Measurements from ENCODE around the gene UHRF2. TPM values are rescaled to one million over a fixed set of nuclear protein-coding genes. Genes with fewer than 3 reads are reported as not detected.
"Not testable (repeated sequence)": the region's sequence is repeated elsewhere in the genome, so short reads cannot be mapped to it uniquely, and the experiment has no call there.

UHRF2 gene
- total RNA-seq, 1 donor = 192 TPM

DNA sequence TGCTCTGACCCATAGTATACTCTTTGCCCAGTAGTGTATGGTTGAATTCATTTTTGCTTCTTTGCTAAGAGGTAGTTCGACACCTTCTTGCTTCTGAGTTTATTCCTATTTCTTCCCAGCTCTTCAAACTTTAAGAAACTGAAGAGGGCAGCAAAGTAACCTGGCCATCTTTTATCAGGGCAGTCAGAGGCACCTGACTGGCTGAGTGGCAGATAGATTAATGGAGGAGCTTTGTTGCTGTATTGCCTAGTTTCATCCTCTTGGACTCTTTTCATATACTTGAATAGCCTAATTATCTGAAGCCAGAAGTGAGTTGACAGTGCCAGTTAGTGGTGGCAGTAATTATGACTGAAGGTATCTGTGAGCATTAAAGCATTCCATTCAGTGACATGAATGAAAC lies 82.5 kb downstream of the UHRF2 start:
- no peak overlapping the region for H3K4me3 ChIP-seq (ENCODE audit: low read length)
- H3K27me3 ChIP-seq (ENCODE audit: insufficient read depth, low read length) = no peaks in the 10 kb centered on the region
- H3K9me3 ChIP-seq (ENCODE audit: low read depth, low read length) = no peaks in the 10 kb centered on the region
- H3K4me1 ChIP-seq (ENCODE audit: insufficient read depth, low read length) = no peaks in the 10 kb centered on the region

DNA sequence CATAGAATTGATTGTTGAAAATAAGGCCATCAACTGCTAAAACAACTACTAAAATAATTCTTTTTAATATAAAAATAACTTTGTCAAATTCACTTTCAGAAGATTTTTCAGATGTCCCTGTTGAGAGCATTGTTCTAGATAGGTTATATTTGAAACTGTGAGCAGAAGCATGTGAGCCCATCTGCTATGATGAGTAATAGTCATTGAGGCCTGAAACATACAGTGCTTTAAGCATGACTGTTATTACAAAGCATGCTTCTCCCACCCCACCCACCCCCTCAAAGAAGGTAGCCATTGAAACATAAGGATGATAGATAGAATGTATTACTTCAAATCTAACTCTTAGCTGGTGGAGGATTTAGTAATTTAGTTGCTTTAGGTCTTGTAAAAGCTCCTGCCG lies 86.0 kb downstream of the UHRF2 start:
- no peak overlapping the region for H3K4me3 ChIP-seq (ENCODE audit: low read length)

DNA sequence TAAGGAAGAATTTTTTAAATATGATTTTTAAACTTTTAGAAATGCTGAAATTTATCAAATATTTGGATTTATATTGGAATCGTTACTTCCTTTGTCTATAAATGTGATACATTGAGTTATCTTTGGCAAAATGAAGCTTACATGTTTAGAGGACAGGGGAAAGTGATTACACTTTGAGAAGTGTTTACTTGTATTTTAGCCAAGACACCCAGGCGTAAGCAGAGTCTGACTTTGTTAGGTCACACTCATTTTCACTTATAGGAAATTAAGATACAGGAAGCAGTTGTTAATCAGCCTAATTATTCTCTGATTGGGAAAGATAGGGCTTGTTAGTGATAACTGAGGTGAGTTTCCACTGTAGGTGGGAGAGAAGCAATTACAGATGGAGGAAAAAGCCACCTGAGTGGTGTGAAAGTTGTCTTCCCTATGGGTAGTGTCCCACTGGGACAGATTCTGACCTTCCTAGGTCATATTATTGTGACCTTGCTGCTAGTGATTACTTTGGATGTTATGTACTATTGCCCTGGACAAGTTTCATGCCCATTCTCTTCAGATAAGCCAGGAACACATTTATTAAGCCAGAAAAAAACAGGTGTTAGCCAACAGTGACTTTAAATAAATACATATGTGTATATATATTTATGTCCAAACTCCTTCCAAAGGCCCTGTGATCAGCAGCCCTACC lies 88.7 kb downstream of the UHRF2 start:
- no peaks in the 10 kb centered on the region for H3K27me3 ChIP-seq (ENCODE audit: insufficient read depth, low read length)
- H3K9me3 ChIP-seq (ENCODE audit: low read depth, low read length) = no peaks in the 10 kb centered on the region
- H3K4me3 ChIP-seq (ENCODE audit: low read length) = no peak overlapping the region
- no peaks in the 10 kb centered on the region for H3K4me1 ChIP-seq (ENCODE audit: insufficient read depth, low read length)

More for the DNA sequence above, 86.0 kb downstream of the UHRF2 start:
- no peaks in the 10 kb centered on the region for H3K4me1 ChIP-seq (ENCODE audit: insufficient read depth, low read length)
- no peaks in the 10 kb centered on the region for H3K27me3 ChIP-seq (ENCODE audit: insufficient read depth, low read length)
- H3K9me3 ChIP-seq (ENCODE audit: low read depth, low read length) = no peaks in the 10 kb centered on the region

DNA sequence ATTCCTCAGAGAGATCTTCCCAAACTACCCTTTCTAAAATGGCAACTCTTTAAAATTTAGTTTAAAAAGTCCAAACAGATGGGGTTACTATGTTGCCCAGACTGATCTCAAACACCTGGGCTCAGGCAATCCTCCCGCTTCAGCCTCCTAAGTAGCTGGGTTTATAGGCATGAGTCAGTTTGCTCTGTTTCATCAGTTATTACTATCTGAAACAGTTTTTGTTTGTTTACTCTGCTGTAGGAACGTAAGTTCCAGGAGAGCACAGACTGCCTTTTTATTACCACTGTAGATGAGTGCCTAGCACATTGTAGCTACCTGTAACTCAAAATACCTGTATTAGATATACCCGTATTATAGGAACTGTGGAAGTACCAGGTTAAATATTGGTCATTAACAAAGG lies 89.4 kb downstream of the UHRF2 start:
- Histone ChIP-seq H3K4me3 (ENCODE audit: low read length) (no peak overlapping the region), H3K27me3 (ENCODE audit: insufficient read depth, low read length) (no peaks in the 10 kb centered on the region), H3K9me3 (ENCODE audit: low read depth, low read length) (no peaks in the 10 kb centered on the region), H3K4me1 (ENCODE audit: insufficient read depth, low read length) (no peaks in the 10 kb centered on the region)

DNA sequence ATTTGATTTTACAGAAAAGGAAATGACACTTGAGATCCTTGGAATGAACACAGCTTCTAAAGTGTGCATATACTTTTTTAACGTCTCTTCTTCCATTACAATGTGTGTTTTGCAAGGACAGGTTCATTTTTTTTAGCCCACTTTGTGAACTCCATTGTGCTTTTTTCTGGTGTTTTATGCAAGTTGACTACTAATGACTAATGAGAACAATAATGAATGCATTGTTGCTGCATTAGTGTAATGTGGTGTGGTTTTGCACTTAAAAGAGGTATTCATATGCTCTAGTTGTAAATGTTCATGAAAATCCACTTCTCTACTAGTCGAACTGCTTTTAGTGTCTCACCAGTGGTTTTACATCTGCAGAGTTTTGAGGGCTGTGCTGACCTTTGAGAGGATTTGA lies 93.6 kb downstream of the UHRF2 start:
- H3K4me3 ChIP-seq (ENCODE audit: low read length) = no peak overlapping the region
- H3K27me3 ChIP-seq (ENCODE audit: insufficient read depth, low read length) = no peaks in the 10 kb centered on the region
- no peaks in the 10 kb centered on the region for H3K4me1 ChIP-seq (ENCODE audit: insufficient read depth, low read length)
- no peaks in the 10 kb centered on the region for H3K9me3 ChIP-seq (ENCODE audit: low read depth, low read length)

DNA sequence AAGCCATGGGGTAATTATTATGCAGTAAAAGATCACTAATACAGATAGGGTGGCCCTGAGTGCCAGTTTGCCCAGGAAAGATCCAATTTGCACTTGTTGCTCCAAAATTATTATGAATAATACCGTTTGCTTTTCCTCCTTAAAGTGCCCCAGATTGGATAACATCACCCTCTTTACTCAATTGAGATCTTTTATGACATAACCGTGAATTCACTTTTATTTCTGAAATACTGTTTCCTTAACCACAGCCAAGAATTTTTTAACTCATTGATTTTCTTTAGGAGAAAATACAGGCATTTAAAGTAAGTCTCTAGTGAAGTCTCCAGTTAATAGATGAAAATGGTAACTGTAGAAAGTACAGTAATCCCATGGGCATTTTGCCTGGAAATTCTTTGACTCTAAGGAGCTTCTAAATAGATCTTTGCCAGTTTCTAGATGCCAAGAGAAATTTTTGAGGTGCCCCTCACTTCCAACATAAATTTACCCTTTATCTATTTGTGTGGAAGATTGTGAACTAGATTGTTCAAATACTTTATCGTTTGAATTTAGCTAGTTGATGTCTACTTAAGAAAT lies 99.2 kb downstream of the UHRF2 start:
- Histone ChIP-seq H3K27me3 (ENCODE audit: insufficient read depth, low read length) (no peaks in the 10 kb centered on the region), H3K4me3 (ENCODE audit: low read length) (no peak overlapping the region), H3K4me1 (ENCODE audit: insufficient read depth, low read length) (no peaks in the 10 kb centered on the region), H3K9me3 (ENCODE audit: low read depth, low read length) (no peaks in the 10 kb centered on the region)

DNA sequence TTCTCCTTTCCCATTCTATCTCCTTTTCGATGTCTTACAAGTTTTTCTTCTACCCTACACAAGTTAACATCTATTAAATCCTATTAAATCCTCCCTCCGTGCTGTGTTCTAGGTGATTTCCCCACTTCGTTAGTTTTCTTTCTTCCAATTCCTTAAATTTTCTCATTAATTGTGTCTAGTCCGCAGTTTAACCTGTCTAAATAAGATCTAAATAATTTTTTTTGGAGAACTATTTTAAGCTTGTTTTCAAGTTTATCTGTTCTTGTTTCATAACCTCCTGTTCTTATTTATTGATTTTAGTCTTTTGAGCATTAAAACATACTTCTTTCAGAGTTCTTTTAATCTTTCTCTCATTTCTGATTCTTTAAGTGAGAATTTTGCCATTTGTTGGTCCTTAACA lies 109.3 kb downstream of the UHRF2 start:
- Histone ChIP-seq H3K4me3 (ENCODE audit: low read length) (no peak overlapping the region), H3K4me1 (ENCODE audit: insufficient read depth, low read length) (no peaks in the 10 kb centered on the region), H3K9me3 (ENCODE audit: low read depth, low read length) (peaks cover 8% of the 10 kb centered on the region), H3K27me3 (ENCODE audit: insufficient read depth, low read length) (no peaks in the 10 kb centered on the region)

DNA sequence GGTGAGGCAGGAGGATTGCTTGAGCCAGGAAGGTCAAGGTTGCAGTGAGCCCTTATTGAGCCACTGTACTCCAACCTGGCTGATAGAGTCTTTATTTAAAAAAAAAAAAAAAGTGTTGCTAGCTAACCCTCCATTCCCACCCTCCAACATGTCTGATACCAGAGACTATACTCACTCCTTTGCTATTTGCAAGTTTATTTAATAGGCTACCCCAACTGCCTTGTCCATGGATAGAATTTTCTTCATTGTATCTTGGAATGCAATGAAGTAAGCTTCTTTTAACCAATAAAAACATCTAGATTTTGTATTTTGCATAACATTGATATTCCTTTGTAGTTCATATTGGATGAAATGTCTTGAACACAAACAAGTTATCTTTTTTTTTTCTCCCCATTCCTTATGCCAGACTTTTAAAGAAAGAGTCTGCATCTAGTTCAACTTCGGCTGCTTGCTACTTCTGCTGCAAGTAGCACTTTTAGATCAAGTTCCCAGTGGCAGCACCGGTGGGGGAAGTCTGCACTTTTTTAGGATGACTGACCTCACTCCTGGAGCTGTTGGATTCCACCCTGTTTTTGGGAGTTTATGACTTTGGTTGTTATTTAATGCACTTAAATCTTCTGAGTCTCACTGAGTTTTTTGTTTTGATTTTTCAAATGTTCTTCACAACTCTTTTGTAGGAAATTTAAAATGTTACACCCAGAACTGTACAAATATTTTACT lies 112.5 kb downstream of the UHRF2 start:
- H3K9me3 ChIP-seq (ENCODE audit: low read depth, low read length) = peaks cover 8% of the 10 kb centered on the region
- H3K27me3 ChIP-seq (ENCODE audit: insufficient read depth, low read length) = no peaks in the 10 kb centered on the region
- H3K4me3 ChIP-seq (ENCODE audit: low read length) = no peak overlapping the region
- H3K4me1 ChIP-seq (ENCODE audit: insufficient read depth, low read length) = no peaks in the 10 kb centered on the region

DNA sequence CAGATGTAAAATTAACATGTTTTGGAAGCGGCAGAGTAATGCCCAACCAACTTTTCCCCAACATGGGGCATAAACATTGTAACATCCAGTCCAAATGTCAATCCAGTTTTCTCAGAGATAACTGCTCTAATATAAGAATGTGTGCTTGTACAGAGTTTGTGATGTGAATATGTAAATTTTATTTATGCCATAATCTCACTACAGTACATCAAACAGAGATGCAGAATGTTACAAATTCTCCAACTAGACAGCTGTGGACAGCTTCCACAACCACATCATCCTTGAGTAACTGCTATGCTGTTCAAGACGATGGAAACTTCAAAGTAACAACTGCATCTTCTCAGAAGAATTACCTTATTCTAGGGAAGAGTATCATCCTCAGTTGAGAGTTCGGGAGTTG lies 122.6 kb downstream of the UHRF2 start:
- H3K4me1 ChIP-seq (ENCODE audit: insufficient read depth, low read length) = no peaks in the 10 kb centered on the region
- no peak overlapping the region for H3K4me3 ChIP-seq (ENCODE audit: low read length)
- no peaks in the 10 kb centered on the region for H3K27me3 ChIP-seq (ENCODE audit: insufficient read depth, low read length)
- H3K9me3 ChIP-seq (ENCODE audit: low read depth, low read length) = no peaks in the 10 kb centered on the region

DNA sequence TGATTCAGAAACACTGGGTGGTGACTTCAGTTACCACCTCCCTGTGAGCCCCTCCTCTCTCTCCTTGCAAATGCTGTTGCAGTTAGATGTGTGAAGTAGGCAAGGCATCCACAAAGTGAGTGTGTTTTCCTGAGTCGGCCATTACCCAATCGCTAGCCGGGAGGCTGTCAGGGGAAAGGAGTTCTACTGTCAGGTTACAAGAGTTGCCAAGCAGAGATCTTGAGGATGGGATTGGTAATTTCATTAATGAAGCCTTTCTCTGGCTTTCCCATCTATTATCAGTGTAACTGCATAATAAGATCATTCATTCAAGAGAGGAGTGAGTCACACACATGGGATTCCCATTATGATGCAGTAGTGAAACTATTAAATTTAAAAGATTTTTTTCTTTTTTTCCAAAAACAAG lies 125.7 kb downstream of the UHRF2 start:
- Histone ChIP-seq H3K9me3 (ENCODE audit: low read depth, low read length) (no peaks in the 10 kb centered on the region), H3K27me3 (ENCODE audit: insufficient read depth, low read length) (no peaks in the 10 kb centered on the region)

DNA sequence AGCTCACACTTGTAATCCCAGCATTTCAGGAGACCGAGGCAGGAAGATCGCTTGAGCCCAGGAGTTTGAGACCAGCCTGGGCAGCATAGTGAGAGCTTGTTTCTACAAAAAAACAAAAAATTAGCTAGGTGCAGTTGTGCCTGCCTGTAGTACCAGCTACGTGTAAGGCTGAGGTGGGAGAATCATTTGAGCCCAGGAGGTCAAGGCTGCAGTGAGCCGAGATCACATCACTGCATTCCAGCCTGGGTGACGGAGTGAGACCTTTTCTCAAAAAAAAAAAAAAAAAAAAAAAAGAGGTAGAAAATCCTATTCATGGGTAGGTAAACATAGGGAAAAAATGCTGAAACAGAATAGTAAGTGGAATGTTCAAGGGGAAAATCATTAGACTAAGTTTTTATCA lies 129.6 kb downstream of the UHRF2 start:
- not testable (repeated sequence) for H3K4me3 ChIP-seq (ENCODE audit: low read length); H3K4me1 ChIP-seq (ENCODE audit: insufficient read depth, low read length); H3K9me3 ChIP-seq (ENCODE audit: low read depth, low read length); H3K27me3 ChIP-seq (ENCODE audit: insufficient read depth, low read length)

More for the DNA sequence above, 125.7 kb downstream of the UHRF2 start:
- H3K4me1 ChIP-seq (ENCODE audit: insufficient read depth, low read length) = no peaks in the 10 kb centered on the region
- H3K4me3 ChIP-seq (ENCODE audit: low read length) = no peak overlapping the region

DNA sequence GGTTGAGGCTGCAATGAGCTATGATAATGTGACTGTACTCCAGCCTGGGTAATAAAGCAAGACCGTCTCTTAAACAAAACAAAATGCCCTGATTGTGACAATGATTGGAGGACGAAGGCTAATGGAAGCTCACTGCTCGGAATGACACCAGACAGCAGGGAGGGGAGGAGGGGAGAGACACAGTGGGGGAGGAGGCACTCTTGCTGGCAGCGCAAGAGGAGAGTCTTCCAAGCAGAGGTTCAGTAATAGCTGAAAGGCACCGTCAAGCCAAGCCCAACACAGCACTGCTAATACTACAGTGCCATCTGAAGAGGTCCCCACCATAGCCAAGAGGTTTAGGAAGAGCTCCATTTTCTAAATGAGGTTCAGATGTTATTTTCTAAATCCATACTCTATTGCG lies 130.2 kb downstream of the UHRF2 start:
- no peaks in the 10 kb centered on the region for H3K4me1 ChIP-seq (ENCODE audit: insufficient read depth, low read length)
- no peaks in the 10 kb centered on the region for H3K27me3 ChIP-seq (ENCODE audit: insufficient read depth, low read length)
- H3K4me3 ChIP-seq (ENCODE audit: low read length) = no peak overlapping the region
- no peaks in the 10 kb centered on the region for H3K9me3 ChIP-seq (ENCODE audit: low read depth, low read length)

DNA sequence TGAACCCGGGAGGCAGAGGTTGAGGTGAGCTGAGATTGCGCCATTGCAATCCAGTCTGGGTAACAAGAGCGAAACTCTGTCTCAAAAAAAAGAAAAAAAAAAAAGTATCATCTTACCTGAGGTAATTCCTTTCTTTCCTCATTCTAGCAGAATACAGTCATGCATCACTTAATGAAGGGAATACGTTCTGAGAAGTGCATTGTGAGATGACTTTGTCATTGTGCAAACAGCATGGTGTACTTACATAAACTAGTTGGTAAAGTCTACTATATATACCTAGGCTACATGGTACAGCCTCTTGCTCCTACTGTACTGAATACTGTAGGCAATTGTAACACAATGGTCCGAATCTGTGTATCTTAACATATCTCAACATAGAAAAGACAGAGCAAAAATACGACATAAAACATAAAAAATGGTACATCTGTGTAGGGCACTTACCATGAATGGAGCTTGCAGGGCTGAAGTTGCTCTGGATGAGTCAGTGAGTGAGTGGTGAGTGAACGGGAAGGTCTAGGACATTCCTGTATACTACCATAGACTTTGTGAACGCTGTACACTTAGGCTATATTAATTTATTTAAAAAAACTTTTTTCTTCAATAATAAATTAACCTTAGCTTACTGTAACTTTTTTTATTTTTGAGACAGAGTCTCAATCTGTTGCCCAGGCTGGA lies 132.2 kb downstream of the UHRF2 start:
- H3K9me3 ChIP-seq (ENCODE audit: low read depth, low read length) = no peaks in the 10 kb centered on the region
- H3K4me1 ChIP-seq (ENCODE audit: insufficient read depth, low read length) = no peaks in the 10 kb centered on the region
- no peak overlapping the region for H3K4me3 ChIP-seq (ENCODE audit: low read length)
- H3K27me3 ChIP-seq (ENCODE audit: insufficient read depth, low read length) = no peaks in the 10 kb centered on the region

DNA sequence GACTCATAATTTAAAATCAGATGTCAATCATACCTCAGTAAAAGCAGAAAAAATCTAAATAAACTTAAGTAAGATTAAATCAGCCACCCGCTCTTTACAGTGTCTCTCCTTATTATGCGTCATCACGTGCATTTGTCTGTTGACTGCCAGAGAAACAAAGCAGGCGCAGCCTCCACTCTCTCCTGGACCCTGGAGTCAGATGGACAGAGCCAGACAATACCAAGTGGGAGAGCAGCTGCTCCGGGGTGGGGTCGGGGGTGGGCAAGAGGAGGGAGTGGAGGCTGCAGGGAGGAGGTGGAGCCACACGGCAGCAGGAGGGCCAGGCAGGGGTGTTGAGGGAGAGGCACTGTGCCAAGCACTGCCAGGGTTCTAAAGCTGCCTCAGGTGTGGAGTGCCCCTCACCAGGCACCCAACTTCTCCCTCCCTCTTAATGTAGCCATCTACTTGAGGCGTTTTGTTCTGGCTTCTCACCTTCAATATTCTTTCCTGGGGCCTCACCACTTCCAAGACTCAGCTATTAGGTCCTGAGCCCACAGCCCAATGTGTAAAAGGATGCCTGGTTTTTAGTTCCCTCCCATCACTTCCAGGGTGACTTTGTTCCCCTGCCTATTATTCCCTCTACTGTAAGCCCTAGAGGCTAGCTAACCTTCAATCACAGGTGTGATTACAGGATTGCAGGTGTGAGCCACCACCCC lies 136.3 kb downstream of the UHRF2 start:
- Histone ChIP-seq H3K4me3 (ENCODE audit: low read length) (no peak overlapping the region), H3K9me3 (ENCODE audit: low read depth, low read length) (no peaks in the 10 kb centered on the region), H3K4me1 (ENCODE audit: insufficient read depth, low read length) (no peaks in the 10 kb centered on the region), H3K27me3 (ENCODE audit: insufficient read depth, low read length) (no peaks in the 10 kb centered on the region)

DNA sequence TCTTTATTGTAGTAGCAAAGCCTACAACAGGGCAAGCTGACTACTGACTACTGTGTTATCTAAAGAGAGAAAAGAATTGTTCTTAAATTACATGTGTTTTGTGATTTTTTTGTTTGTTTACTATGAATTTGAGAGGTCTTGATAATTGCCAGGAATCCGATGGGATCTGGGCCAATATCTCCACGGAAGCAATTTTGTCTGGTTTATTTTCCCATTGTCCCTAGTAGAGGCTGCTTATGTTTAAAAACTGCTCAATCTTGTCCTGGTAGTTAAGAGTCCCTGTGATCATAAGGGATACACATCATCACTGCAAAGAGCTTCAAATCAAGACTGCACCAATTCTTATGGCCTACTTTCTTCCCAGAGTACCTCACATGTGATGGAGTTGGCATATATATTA lies 138.1 kb downstream of the UHRF2 start:
- H3K9me3 ChIP-seq (ENCODE audit: low read depth, low read length) = no peaks in the 10 kb centered on the region
- no peak overlapping the region for H3K4me3 ChIP-seq (ENCODE audit: low read length)
- no peaks in the 10 kb centered on the region for H3K4me1 ChIP-seq (ENCODE audit: insufficient read depth, low read length)
- no peaks in the 10 kb centered on the region for H3K27me3 ChIP-seq (ENCODE audit: insufficient read depth, low read length)
